Activated CD4-positive, CD25-positive, alpha-beta regulatory T cell (primary cell): ENCODE data around the gene VAV1.
"Not testable (repeated sequence)": the region's sequence is repeated elsewhere in the genome, so short reads cannot be mapped to it uniquely, and the experiment has no call there.

Experiments
- DNase-seq, 4 experiments: peaks; one replicate each; lab custom pipeline; 2025; lab: John Stamatoyannopoulos, UW

The VAV1 gene

DNA sequence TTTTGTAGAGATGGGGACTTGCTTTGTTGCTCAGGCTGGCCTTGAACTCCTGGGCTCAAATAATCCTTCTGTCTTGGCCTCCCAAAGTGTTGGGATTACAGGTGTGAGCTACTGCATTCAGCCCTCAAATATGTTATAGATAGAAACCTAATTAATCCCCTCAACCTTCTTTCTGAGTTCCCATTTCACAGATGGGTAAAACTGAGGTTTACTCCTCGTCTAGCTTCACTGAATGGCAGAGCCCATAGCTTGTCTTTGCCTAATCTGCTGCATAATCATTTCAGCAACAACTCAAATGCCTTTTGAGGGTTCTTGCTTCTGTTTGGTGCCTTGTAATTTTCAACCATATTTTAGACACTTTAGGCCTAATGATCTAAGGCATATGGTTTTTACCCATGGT lies 78.9 kb downstream of the VAV1 start:
- no peak for DNase-seq

DNA sequence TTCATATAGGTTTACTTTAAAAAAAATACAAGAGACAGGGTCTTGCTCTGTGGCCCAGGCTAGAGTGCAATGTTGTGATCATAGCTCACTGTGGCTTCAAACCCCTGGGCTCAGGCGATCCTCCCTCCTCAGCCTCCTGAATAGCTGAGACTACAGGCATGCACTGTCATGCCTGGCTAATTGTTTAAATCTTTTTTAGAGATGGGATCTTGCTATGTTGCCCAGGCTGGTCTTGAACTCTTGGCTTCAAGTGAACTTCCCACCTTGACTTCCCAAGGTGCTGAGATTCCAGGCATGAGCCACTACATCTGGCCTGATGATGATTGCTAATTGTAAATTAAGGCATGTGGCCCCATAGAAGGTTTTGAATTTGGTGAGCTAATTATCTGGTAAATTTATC lies 79.5 kb downstream of the VAV1 start:
- no peak for DNase-seq

DNA sequence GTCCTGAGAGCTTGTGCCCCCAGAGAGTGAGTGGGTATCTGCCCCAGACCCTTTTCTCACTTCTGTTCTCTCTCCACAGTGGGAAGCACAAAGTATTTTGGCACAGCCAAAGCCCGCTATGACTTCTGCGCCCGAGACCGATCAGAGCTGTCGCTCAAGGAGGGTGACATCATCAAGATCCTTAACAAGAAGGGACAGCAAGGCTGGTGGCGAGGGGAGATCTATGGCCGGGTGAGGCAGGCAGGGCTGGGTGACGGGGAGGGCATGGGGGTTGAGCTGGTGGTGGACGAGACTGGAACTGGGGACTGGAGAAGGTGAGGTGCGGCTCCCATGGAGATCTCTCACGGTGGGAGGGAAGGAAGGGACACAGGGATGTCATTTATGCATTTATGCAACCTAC lies 81.4 kb downstream of the VAV1 start:
- DNase-seq, result no peak

- DNase-seq, result no peak
These were observed 82.2 kb downstream of the VAV1 start for GRCh38 chr19:6854758-6855157.

DNA sequence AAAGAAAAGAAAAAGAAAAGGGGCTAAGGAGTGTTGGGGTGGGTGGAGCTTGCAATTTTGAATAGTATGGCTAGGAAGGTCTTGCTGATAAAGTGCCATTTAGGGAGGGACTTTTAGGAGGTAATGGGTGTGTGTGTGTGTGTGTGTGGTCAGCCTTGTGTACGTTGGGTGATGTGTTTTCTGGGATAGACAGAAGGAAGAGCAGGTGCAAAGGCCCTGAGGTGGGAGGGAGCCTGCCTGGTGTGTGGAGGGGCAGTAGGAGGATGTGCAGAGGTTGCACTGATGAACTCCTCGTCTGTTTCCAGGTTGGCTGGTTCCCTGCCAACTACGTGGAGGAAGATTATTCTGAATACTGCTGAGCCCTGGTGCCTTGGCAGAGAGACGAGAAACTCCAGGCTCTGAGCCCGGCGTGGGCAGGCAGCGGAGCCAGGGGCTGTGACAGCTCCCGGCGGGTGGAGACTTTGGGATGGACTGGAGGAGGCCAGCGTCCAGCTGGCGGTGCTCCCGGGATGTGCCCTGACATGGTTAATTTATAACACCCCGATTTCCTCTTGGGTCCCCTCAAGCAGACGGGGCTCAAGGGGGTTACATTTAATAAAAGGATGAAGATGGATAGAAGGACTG lies 84.4 kb downstream of the VAV1 start:
- no peak for DNase-seq

GRCh38 chr19:6861683-6862286 lies 89.3 kb downstream of the VAV1 start:
- no peak for DNase-seq

GRCh38 chr19:6862673-6863078 lies 90.2 kb downstream of the VAV1 start:
- peak; percentile 68 to 79 (median 73) for DNase-seq

DNA sequence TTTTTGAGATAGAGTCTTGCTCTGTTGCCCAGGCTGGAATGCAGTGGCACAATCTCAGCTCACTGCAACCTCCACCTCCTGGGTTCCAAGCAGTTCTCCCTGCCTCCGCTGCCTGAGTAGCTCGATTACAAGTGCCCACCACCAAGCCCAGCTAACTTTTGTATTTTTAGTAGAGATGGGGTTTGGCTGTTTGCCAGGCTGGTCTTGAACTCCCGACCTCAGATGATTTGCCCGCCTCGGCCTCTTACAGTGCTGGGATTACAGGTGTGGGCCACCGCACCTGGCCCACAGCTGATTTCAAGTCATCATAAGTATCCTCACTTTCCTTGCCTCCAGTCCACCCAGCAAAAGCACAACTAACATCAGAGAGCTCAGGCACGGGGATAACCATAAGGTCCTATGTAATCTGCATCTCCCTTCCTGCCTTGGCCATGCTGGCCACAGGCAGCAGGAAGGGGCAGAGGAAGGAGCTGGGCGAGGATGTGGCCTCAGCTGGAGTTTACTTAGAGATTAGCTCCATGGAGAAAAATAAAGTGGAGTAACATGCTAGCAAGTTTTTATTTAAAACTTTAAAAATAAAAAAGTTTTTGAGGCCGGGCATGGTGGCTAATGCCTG lies 91.9 kb downstream of the VAV1 start:
- no peak for DNase-seq

DNA sequence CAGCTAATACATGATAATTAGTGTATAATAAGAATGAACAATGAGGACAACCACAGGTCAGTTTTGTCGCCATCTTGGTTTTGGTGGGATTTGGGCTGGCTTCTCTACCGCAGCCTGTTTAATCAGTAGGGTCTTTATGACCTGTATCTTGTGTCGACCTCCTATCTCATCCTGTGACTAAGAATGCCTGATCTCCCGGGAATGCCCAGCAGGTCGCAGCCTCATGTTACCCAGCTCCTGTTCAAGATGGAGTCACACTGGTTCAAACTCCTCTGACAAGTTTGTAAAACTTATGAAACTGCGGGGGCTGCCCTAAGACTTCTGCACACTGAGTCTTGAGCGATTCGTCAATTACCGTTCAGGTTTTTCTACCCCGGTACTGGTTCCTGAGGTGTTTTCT lies 93.3 kb downstream of the VAV1 start:
- DNase-seq, result no peak

GRCh38 chr19:6866741-6867151 lies 94.2 kb downstream of the VAV1 start:
- DNase-seq, result no peak

DNA sequence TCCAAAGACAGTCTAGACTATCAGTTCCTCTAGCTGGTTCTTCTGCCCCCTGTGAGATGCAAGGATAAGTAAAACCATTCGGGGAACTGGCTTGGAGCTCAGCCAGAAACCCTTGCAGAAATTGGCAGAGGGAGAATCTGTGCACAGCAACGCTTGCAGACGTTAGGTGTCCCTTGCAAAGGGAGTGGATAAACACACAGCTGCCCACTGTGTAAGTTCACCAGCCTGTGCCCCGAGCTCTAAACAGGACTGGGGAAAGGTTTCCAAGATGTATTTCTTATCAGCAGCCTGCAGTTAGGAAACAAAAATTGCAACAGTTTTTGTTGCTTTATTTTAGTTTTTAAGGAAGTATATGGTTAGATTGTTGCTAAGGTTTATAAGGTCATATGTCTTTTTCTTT lies 95.8 kb downstream of the VAV1 start:
- DNase-seq, result no peak

GRCh38 chr19:6869151-6869882 lies 96.8 kb downstream of the VAV1 start:
- DNase-seq, result not testable (repeated sequence)

DNA sequence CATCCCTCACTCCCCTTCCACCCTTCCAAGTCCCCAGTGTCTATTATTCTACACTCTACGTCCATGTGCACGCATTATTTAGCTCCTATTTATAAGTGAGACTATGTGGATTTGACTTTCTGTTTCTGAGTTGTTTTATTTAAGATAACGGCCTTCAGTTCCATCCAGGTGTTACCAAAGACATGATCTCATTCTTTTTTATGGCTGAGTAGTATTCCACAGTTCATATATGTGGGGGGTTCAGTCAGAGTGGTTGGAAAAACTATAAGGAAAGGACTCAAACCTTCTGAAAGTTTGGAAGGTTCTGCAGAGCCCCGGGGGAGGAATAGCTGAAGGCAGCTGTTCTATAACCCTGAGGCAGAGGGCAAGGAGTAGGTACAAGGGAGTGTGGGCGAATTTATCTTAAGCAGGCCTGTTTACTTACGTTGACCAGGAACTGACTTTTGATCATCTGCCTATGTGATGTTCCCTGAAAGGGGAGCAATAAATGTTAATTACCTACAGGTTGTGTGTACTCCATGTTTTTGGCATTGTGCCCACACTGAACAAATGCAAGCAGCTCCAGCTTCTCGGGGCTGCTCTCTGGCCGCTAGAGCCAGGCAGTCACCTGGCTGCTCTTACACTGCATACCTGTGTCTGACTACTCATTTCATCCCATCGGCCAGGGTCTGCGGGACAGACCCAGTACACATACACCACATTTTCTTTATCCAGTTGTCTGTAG lies 101.4 kb downstream of the VAV1 start:
- DNase-seq, result no peak

DNA sequence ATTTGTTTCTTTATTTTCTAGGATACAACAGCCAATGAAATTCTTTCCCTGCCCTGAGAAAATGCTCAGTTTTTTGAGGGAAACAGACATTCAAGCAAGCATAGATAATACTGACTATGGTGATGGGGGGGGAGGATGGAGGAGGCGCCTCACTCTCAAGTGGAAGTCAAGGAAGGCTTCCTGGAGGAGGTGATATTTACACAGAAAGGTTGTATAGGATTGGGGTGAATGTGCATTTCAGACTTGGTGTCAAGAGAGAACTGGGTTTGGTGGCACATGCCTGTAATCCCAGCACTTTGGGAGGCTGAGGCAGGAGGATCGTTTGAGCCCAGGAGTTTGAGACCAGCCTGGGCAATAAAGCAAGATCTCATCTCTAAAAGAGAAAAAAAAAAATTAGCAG lies 102.7 kb downstream of the VAV1 start:
- no peak for DNase-seq

DNA sequence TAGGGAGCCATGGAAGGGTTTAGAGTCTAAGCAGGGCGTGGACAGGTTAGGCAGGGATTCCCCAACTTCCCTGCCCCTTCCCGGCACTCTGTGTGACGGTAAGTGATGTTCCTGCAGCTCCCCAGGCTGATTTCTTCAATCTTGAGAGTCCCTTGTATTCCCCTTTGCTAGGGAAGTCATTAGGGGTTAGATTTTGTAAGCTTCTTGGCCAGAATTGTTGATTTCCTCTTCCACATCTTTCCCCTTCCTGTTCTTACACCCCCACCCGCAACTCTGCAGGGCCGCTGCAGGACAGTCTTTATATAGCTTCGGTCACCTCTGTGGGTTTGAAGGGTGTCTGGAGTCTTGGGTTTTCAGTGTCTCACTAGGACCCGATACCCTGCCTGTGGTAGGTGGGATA lies 104.2 kb downstream of the VAV1 start:
- no peak for DNase-seq

DNA sequence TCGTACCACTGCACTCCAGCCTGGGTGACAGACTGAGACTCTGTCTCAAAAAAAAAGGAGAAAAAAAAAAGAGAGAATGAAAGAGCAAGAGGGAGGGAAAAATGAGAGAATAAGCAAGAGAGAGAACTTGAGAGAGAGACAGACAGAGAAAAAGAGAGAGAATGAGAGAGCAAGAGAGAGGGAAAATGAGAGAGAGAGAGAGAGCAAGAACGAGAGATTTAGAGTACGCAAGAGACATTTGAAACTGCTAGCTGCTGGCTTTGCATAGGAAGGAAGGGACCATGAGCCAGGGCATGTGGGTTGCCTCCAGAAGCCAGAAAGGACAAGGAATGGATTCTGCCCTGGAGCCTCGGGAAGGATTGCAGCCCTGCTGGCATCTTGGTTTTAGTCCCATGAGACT lies 105.3 kb downstream of the VAV1 start:
- DNase-seq, result no peak

DNA sequence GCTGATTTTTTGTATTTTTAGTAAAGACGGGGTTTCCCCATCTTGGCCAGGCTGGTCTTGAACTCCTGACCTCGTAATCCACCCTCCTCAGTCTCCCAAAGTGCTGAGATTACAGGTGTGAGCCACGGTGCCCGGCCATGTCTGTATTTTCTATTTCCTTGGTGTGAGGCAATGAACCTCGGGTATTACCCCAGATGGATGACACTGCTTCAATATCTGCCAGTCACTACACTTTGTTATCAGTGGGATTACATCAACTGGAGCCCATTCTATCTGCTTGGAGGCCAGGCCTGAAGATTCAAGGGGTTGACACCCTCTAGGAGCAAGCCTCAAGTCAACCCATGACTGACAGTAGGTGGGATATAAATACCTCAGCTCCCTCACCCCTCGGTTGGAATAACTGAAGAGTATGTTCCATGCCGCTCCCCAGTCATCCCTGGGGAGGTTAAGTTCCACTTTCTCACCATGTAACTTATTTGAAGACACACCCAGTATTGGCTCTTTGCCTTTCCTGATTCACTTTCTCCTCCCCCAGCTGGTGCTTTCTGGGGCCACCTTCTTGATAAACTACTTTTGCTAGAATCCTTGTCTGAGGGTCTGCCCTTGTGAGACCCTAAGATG lies 113.9 kb downstream of the VAV1 start:
- no peak for DNase-seq

- no peak for DNase-seq
These were observed 114.8 kb downstream of the VAV1 start, which contains the start of gene ADGRE1 for GRCh38 chr19:6887316-6887715. Gene ADGRE1 (plus strand): TSS chr19:6887579. CDS start chr19:6887609, 30 bp downstream.

DNA sequence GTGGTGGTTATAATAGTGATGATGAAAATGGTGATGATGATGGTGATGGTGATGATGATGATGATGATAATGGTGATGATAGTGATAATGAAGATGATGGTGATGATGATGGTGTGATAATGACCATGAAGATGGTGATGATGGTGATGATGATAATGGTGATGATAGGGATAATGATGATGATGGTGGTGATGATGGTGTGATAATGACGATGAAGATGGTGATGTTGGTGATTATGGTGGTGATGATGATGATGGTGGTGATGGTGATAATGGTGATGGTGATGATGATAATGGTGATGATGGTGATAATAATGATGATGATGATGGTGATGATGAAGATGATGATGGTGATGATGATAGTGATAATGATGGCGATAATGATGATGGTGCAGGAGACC lies 116.5 kb downstream of the VAV1 start:
- DNase-seq, result no peak

- no peak for DNase-seq
These were observed 117.9 kb downstream of the VAV1 start for GRCh38 chr19:6890401-6890913.

DNA sequence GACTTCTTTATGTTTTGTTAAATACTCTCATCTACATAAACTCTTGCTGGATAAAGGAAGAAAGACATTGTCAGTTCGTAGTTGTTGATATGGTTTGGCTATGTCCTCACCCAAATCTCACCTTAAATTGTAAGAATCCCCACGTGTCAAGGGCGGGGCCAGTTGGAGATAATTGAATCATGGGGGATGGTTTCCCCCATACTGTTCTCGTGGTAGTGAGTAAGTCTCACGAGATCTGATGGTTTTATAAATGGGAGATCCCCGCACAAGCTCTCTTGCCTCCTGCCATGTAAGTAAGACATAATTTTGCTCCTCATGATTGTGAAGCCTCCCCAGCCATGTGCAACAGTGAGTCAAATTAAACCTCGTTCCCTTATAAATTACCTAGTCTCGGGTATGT lies 118.4 kb downstream of the VAV1 start:
- DNase-seq, result no peak
